HEK293T (cell line): ENCODE measurements around the gene DNMT3B.

ENCODE experiments used
- BHLHE40 ChIP-seq: fragments of 450-650 bp; IDR thresholded peaks from 2 replicates; pipeline ENCODE4 v1.6.1; 2016; ENCODE audit warnings: mild to moderate bottlenecking, moderate library complexity, borderline replicate concordance
- CTBP1 ChIP-seq: fragments of 450-650 bp; IDR thresholded peaks from 2 replicates; pipeline ENCODE4 v1.6.1; 2016; ENCODE audit warnings: borderline replicate concordance
- FOXA1 ChIP-seq: fragments of 450-650 bp; IDR thresholded peaks from 2 replicates; pipeline ENCODE4 v1.6.1; 2016; ENCODE audit warnings: mild to moderate bottlenecking
- FOXM1 ChIP-seq: fragments of 450-650 bp; IDR thresholded peaks from 2 replicates; pipeline ENCODE4 v1.6.1; 2017; ENCODE audit warnings: mild to moderate bottlenecking, borderline replicate concordance
- L3MBTL2 ChIP-seq: fragments of 450-650 bp; conservative IDR thresholded peaks from 2 replicates; pipeline ENCODE4 v1.6.1; 2016; ENCODE audit warnings: mild to moderate bottlenecking
- SUZ12 ChIP-seq: fragments of 450-650 bp; IDR thresholded peaks from 2 replicates; pipeline ENCODE4 v1.6.1; 2016; ENCODE audit warnings: mild to moderate bottlenecking
- TARDBP ChIP-seq: fragments of 450-650 bp; IDR thresholded peaks from 2 replicates; pipeline ENCODE4 v1.6.1; 2016
- ZNF384 ChIP-seq: fragments of 450-650 bp; IDR thresholded peaks from 2 replicates; pipeline ENCODE4 v1.6.1; 2016
- TF ChIP-seq, protein P1 (sequence below): fragments of 450-650 bp; IDR thresholded peaks from 2 replicates; pipeline ENCODE4 v1.6.1; 2016

DNA sequence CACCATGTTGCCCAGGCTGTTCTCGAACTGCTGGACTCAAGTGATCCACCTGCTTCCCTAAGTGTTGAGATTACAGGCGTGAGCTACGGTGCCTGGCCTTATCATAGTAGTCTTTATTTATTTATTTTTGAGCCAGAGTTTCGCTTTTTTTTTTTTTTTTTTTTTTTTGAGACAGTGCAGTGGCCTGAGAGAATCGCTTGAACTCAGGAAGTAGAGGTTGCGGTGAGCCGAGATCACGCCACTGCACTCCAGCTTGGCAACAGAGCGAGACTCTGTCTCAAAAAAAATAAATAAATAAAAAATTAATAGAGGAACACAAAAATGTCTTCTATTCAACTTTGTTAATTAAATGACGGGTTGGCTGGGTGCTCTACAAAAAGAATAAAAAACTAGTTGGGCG is 70.5 kb downstream of the DNMT3B start:
- TF ChIP-seq FOXM1 (no peak), BHLHE40 (no peak), ZNF384 (no peak), TARDBP (no peak), L3MBTL2 (no peak), SUZ12 (no peak), FOXA1 (no peak), CTBP1 (no peak)
- TF ChIP-seq, protein P1, sequence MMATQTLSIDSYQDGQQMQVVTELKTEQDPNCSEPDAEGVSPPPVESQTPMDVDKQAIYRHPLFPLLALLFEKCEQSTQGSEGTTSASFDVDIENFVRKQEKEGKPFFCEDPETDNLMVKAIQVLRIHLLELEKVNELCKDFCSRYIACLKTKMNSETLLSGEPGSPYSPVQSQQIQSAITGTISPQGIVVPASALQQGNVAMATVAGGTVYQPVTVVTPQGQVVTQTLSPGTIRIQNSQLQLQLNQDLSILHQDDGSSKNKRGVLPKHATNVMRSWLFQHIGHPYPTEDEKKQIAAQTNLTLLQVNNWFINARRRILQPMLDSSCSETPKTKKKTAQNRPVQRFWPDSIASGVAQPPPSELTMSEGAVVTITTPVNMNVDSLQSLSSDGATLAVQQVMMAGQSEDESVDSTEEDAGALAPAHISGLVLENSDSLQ: no peak
